GM12878 (cell line): ENCODE data around the gene FETUB. TPM values are rescaled to one million over a fixed set of nuclear protein-coding genes. Genes with fewer than 3 reads are reported as not detected.

Experiments used
- ATAC-seq: fragments of 200-7000 bp; cut with Tn5 transposase; 3 replicates; pipeline ENCODE4 v1.9.1; 2020; ENCODE audit warnings: mild to moderate bottlenecking, moderate library complexity
- BruUV-seq: library from RNA; stranded (reverse); fragments of 400-500 nt; replicated peaks from 2 replicates; lab custom pipeline; 2021; lab: Mats Ljungman, UMichigan
- CTCF ChIA-PET: fragments of 300-600 bp; sonication (Branson Sonifier 250); formaldehyde crosslinking; extraction: SDS; loops from one replicate; lab custom pipeline; 2021; ENCODE audit warnings: inconsistent platforms; lab: Yijun Ruan, JAX
- POLR2A ChIA-PET: fragments of 350-600 bp; formaldehyde crosslinking; extraction: SDS; loops from one replicate; lab custom pipeline; 2021; ENCODE audit warnings: inconsistent platforms; lab: Charles Lee
- RAD21 ChIA-PET: fragments of 300-600 bp; sonication (Branson Sonifier 250); formaldehyde crosslinking; loops from one replicate; lab custom pipeline; 2023; ENCODE audit warnings: antibody characterized with exemption; ENCODE audit not compliant: unreplicated experiment; lab: Charles Lee
- SMC1A ChIA-PET: fragments of 300-600 bp; sonication (Branson Sonifier 250); formaldehyde crosslinking; loops from one replicate; lab custom pipeline; 2023; ENCODE audit not compliant: unreplicated experiment, uncharacterized antibody; lab: Charles Lee
- DNase-seq: peaks from one replicate; pipeline ENCODE4 v3.0.0-alpha.2; 2011; ENCODE audit warnings: low read depth, low spot score
- FAIRE-seq: peaks from 3 replicates; lab custom pipeline; 2011; peaks lifted over from hg19 to GRCh38; lab: Jason Lieb, UNC
- H2AFZ ChIP-seq: 2 replicates; pipeline ENCODE4 v1.6.0; 2011; ENCODE audit warnings: low read depth, low read length, control low read depth; ENCODE audit not compliant: control insufficient read depth
- H3K27ac ChIP-seq: 2 replicates; pipeline ENCODE4 v1.5.1; 2011; ENCODE audit warnings: control low read depth; ENCODE audit not compliant: control insufficient read depth, insufficient read depth
- H3K27me3 ChIP-seq, 2 experiments: replicated peaks in 1 of 2; 2 replicates each; pipeline versions ENCODE4 v1.6.0 to v1.6.1; 2011; ENCODE audit warnings: low read length in 1 of 2; ENCODE audit not compliant: control insufficient read depth in 2 of 2, insufficient read depth in 2 of 2
- H3K36me3 ChIP-seq, 2 experiments: 2 replicates each; pipeline ENCODE4 v1.5.1; 2011; ENCODE audit warnings: low read length in 1 of 2; ENCODE audit not compliant: control insufficient read depth in 2 of 2, insufficient read depth in 2 of 2
- H3K4me1 ChIP-seq: 2 replicates; pipeline ENCODE4 v1.6.1; 2011; ENCODE audit warnings: mild to moderate bottlenecking, low read length, moderate library complexity, mixed read lengths; ENCODE audit not compliant: control insufficient read depth, insufficient read depth
- H3K4me2 ChIP-seq: 2 replicates; pipeline ENCODE4 v1.6.0; 2011; ENCODE audit warnings: control low read depth; ENCODE audit not compliant: control insufficient read depth, insufficient read depth
- H3K4me3 ChIP-seq: fragments of 200-600 bp; sonication (generic); 2 replicates; pipeline ENCODE4 v1.5.1; 2016
- H3K79me2 ChIP-seq: 2 replicates; pipeline ENCODE4 v1.6.0; 2011; ENCODE audit warnings: low read length; ENCODE audit not compliant: control insufficient read depth, insufficient read depth
- H3K9ac ChIP-seq: 2 replicates; pipeline ENCODE4 v1.8.0; 2011; ENCODE audit warnings: low read length, control low read depth, mixed read lengths; ENCODE audit not compliant: control insufficient read depth, insufficient read depth
- H3K9me3 ChIP-seq: replicated peaks from 3 replicates; pipeline ENCODE4 v1.5.1; 2011; ENCODE audit warnings: mild to moderate bottlenecking, low read length; ENCODE audit not compliant: control insufficient read depth, insufficient read depth
- H4K20me1 ChIP-seq: 2 replicates; pipeline ENCODE4 v1.6.0; 2011; ENCODE audit not compliant: control insufficient read depth, insufficient read depth
- IRF4 ChIP-seq: IDR thresholded peaks from 2 replicates; pipeline ENCODE4 v1.6.1; 2011; ENCODE audit warnings: low read depth, low read length
- KLF5 ChIP-seq: fragments of 450-650 bp; IDR thresholded peaks from 2 replicates; pipeline ENCODE4 v1.6.1; 2014; ENCODE audit warnings: mild to moderate bottlenecking; ENCODE audit not compliant: partially characterized antibody
- MYC ChIP-seq: IDR thresholded peaks from 2 replicates; pipeline ENCODE4 v1.6.1; 2011; ENCODE audit warnings: mild to moderate bottlenecking, low read length, moderate library complexity, inconsistent platforms; ENCODE audit not compliant: insufficient read depth, insufficient replicate concordance, insufficient read length, severe bottlenecking
- RELA ChIP-seq: fragments of 450-650 bp; IDR thresholded peaks from 2 replicates; pipeline ENCODE4 v1.8.0; 2014; ENCODE audit warnings: borderline replicate concordance; ENCODE audit not compliant: partially characterized antibody
- RUNX3 ChIP-seq: IDR thresholded peaks from 2 replicates; pipeline ENCODE4 v1.6.1; 2012; ENCODE audit warnings: low read length, inconsistent platforms
- WRNIP1 ChIP-seq: IDR thresholded peaks from 2 replicates; pipeline ENCODE4 v1.6.1; 2011; ENCODE audit warnings: low read depth, low read length, improper control_type of control experiment, borderline replicate concordance
- ZSCAN29 ChIP-seq: fragments of 450-650 bp; IDR thresholded peaks from 2 replicates; pipeline ENCODE4 v1.6.1; 2017; ENCODE audit warnings: mild to moderate bottlenecking, moderate library complexity
- WGBS: methylation state at CpG from one replicate; pipeline ENCODE4 v1.1.6; 2016; ENCODE audit warnings: low lambda C conversion rate; ENCODE audit not compliant: insufficient replicate concordance, insufficient coverage; ENCODE audit errors: missing lambda C conversion rate; 5-methylcytosine and 5-hydroxymethylcytosine counted together
- in situ Hi-C: fragments of 300-500 bp; cut with MboI; formaldehyde crosslinking; loops from 9 replicates; pipeline ENCODE4 v1.14.3; 2018; ENCODE audit warnings: mixed read lengths
- intact Hi-C: fragments of 100-400 bp; cut with micrococcal nuclease; formaldehyde crosslinking; loops from one replicate; pipeline ENCODE4 v1.14.2; 2022; ENCODE audit not compliant: unreplicated experiment
- polyA plus RNA-seq, 11 experiments: library from polyadenylated mRNA; depleted of rRNA in 4 of 11; unstranded in 6 of 11; stranded (reverse) in 5 of 11; fragments of >200 nt; fragmentation: Nextera tagmentation in 4 of 11; fragmentation: Illumina TruSeq in 1 of 11; extraction: Ambion mirVana in 4 of 11; extraction: Trizol in 1 of 11; gene quantifications; 1 replicate in 1 of 11; 2 replicates in 10 of 11; pipeline versions ENCODE4 v1.2.1 to v1.2.3, GENCODE V29; 2011 to 2016; ENCODE audit warnings: inconsistent platforms in 2 of 11, missing spikeins in 2 of 11, low read depth in 1 of 11
- total RNA-seq, 4 experiments: library from RNA; depleted of rRNA in 3 of 4; stranded (reverse); fragments of >200 nt in 3 of 4; fragmentation: Illumina TruSeq in 1 of 4; extraction: Trizol in 1 of 4; gene quantifications; 2 replicates each; pipeline versions ENCODE4 v1.2.1 to v1.2.3, GENCODE V29; 2013 to 2021
- TF ChIP-seq, protein P1 (sequence below): fragments of 450-650 bp; IDR thresholded peaks from 2 replicates; pipeline ENCODE4 v1.6.1; 2017; ENCODE audit warnings: mild to moderate bottlenecking, low read depth, inconsistent platforms; ENCODE audit not compliant: poor library complexity, severe bottlenecking

FETUB gene
- total and polyA plus RNA-seq, 10 of the 15 experiments (the other 5 are each of a cell fraction or from before 2014, with no cell fraction given), result not detected

GRCh38 chr3:186696522-186696921, 56.3 kb downstream of the FETUB start:
- BruUV-seq, result no TSS peak
- DNase-seq, result no peak
- no peaks in the 10 kb centered on the region for H3K4me1 ChIP-seq
- intact Hi-C loops, result no loop called here
- no peak overlapping the region for H3K9ac ChIP-seq
- CTCF ChIA-PET, result no interaction called here
- no peak for ATAC-seq
- H3K4me3 ChIP-seq, result no peak overlapping the region
- RAD21 ChIA-PET, result no interaction called here
- no peaks in the 10 kb centered on the region for H3K79me2 ChIP-seq
- H3K9me3 ChIP-seq, result no peaks in the 10 kb centered on the region
- TF ChIP-seq KLF5 (no peak), RELA (no peak), ZSCAN29 (no peak), WRNIP1 (no peak), IRF4 (no peak), RUNX3 (no peak), MYC (no peak)
- TF ChIP-seq, protein P1, sequence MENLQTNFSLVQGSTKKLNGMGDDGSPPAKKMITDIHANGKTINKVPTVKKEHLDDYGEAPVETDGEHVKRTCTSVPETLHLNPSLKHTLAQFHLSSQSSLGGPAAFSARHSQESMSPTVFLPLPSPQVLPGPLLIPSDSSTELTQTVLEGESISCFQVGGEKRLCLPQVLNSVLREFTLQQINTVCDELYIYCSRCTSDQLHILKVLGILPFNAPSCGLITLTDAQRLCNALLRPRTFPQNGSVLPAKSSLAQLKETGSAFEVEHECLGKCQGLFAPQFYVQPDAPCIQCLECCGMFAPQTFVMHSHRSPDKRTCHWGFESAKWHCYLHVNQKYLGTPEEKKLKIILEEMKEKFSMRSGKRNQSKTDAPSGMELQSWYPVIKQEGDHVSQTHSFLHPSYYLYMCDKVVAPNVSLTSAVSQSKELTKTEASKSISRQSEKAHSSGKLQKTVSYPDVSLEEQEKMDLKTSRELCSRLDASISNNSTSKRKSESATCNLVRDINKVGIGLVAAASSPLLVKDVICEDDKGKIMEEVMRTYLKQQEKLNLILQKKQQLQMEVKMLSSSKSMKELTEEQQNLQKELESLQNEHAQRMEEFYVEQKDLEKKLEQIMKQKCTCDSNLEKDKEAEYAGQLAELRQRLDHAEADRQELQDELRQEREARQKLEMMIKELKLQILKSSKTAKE, result no peak
- FAIRE-seq, result no peak
- in situ Hi-C loops, result no loop called here
- H2AFZ ChIP-seq, result no peak overlapping the region
- WGBS, result 97% methylated on average over 2 of the region's 2 CpGs
- H3K36me3 ChIP-seq, result no peaks in the 10 kb centered on the region
- no peaks in the 10 kb centered on the region for H3K27me3 ChIP-seq
- H3K4me2 ChIP-seq, result no peak overlapping the region
- POLR2A ChIA-PET, result no interaction called here
- SMC1A ChIA-PET, result no interaction called here
- no peaks in the 10 kb centered on the region for H4K20me1 ChIP-seq
- no peak overlapping the region for H3K27ac ChIP-seq
